HG03196 (cell line): Measurements from ENCODE around the gene MGAT4B.

Experiments used
- ATAC-seq: cut with Tn5 transposase; IDR thresholded peaks from one replicate; pipeline ENCODE4 v1.9.1; 2021; ENCODE audit not compliant: unreplicated experiment

Gene MGAT4B

DNA sequence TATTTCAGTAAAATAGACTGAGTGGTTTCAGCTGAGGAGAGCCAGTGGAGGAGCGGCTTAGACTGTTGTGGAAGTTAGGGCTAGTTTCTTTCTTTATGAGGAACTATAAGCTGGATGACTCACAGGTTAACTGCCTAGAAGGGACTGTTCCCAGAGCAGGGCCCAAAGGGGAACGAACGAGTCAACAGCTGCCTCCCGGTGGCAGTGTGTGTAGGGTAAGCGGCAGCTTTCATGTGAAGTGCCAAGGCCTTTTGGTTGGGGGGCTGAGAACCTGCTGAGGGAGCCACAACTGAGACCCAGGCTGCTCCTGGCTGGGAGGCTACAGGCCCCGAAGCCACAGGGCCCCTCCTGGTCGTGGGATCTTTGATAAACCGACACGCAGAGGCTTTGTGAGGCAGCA lies 21.0 kb upstream of the MGAT4B start:
- ATAC-seq, result no peak

DNA sequence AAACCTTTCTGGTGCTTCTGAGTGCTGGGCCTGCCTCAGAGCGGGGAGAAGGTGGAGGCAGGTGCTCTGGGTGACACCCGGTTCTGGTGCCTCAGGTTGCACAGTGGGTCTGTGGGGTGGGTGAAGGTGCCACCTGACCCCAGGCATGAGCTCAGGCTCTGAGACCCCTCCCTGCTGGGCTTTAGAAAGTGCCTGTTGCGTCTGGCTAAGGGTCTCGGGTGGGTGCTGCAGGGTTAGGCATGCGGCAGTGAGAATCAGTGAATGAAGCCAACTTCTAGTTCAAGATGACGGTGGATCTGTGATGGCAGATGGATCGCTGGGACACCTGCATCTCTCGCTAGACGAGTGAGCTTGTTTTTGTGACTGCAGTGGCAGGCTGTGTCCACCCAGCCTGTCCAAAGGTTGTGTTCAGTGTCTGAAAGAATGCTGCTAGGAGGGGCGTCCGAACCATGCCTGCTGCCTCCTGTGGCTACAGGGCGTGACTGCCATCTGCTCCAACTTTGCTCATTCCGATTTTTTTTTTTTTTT lies 19.1 kb upstream of the MGAT4B start:
- ATAC-seq, result no peak

DNA sequence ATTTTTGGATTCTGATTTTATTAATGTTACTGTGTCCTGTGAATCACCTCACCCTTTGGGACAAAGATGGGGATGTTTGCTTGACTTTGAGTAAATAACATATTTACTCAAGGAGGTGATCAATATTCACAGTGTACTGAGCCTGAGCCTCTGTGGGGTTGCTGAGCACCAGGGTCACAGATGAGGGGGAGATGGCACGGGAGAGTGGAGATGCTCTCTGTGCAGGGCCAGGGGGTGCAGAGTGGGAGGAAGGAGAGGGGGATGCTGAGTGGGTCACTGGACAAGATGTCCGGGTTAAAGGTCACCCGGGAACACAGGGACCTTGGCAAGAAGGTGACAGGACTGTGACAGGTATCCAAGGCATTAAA lies 18.1 kb upstream of the MGAT4B start:
- ATAC-seq, result no peak

DNA sequence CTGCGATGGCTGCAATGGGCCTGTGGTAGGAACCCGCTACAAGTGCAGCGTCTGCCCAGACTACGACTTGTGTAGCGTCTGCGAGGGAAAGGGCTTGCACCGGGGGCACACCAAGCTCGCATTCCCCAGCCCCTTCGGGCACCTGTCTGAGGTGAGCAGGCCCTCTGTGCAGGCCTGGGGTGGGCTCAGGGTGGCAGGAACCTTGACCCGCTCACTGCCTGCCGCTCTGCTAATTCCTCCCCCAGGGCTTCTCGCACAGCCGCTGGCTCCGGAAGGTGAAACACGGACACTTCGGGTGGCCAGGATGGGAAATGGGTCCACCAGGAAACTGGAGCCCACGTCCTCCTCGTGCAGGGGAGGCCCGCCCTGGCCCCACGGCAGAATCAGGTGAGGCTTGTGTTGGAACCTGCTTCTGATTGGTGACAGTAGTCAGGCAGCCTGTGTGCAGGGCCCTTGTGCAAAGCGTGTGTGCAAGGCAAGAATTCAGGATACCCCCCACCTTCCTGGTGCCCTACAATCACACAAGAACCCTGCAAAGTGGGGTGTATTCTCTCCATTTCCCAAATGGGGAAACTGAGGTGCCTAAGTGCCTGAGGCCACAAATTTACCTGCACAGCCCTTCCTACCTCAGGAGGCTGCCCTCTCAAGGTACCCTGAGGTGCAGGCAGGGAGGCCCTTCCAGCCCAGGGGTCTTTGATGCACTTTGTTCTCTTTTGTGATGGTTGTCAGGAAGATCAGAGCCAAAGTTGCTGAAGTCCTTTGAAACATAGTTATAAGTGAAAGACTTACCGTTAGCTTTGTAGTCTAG lies 17.5 kb upstream of the MGAT4B start:
- ATAC-seq, result no peak

DNA sequence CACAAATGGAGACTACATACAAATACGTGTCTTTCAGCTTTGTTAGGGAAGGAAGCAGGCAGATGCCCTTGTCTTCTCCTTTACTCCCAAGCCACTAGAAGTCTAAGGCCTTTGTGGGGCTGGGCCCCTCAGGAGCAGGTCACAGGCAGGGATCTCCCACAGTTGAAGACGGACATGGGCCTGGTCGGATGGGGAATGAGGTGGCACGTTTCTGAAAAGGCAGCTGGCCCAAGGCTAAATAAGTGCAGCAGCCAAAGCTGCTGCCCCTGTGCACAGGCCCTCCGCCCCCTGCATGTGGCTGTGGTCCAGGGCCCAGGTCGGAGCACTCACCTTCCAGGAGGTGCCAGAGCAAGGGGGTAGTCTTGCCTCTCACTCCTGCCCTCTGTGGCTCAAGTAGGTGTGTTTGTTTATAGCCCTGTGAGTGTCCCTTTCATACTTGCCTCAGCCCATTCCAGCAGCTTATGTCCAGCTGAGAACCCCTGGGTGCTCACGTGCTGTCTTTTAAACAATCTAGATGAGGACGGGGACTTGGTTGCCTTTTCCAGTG lies 15.9 kb upstream of the MGAT4B start:
- no peak for ATAC-seq

DNA sequence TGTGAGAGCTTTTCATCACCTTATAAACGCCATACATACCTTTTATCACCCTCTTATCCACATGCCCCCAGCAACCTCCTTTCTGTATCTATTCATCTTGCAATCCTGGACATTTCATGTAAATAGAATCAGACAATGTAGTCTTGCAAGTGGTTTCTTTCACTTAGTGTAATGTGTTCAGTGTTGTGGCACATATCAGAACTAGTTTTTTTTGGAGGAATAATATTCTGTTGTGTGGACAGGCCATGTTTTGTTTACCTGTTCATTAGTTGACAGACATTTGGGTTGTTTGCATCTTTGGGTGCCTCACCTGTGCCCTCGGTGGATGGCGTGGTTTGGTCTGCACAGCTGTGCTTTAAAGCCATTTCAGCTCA lies 15.4 kb upstream of the MGAT4B start:
- ATAC-seq, result no peak

DNA sequence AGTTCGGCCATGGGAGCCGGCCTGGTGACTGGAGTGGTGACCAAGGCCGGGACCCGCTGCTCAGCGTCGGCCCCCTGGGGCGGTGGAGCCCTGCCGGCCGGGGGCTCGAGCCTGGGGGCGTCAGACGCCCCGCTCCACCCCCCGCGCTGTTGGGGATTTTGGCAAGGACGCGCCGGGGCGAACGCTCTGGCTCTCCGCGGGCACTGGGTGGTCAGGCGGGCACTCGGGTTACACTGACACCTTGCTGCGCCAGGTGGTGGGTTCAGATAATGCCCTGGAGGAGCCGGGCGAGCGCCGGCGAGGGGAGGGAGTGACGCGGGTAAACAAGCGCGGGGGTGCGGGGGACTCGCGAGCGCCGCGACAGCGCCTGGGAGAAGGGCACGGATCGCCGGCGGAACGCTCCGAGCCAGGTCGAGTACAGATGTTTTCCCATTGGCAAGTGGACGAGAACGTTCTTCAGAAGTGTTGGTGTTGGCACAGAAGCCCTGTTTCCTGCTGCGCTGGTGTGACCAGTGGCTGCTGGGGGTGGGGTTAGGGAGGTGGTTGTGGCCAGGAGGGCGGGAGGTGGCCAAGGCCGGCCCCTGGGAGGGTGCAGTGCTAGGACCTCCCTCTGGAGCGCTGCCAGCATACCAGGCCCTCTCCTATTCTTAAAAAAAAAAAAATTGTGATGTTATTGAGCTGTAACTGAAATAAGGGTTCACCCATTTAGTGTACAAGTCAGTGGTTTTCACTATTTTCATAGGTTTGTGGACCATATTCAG lies 14.8 kb upstream of the MGAT4B start:
- ATAC-seq, result peak; percentile 40

DNA sequence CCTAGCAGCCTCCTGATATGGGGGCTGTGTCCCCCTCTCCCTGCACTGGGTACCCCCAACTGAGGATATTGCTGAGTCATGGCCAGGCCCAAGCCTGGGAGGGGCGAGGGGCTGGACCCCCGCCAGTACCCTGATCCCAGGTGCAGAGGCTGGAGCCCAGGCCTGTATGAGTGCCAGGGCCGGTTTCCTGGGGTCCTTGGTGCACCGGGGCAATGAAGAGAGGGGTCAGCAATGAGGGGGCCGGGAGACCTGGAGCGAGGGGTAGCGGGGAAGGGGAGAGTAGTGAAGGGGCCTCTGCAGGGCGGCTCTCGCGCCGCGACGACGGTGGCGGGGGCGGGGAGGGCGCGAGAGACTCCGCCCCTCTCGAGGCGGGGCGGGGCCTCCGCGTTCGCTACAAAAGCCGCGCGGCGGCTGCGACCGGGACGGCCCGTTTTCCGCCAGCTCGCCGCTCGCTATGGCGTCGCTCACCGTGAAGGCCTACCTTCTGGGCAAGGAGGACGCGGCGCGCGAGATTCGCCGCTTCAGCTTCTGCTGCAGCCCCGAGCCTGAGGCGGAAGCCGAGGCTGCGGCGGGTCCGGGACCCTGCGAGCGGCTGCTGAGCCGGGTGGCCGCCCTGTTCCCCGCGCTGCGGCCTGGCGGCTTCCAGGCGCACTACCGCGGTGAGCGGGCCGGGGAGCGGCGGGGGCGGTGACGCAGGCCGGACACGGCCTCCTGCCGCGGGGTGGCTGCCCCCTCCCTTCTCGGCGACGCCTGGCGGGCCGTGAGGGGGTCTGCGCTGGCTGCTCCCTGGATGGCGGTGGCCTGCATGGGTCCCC lies 14.0 kb upstream of the MGAT4B start, which contains the start of gene SQSTM1:
Gene SQSTM1, plus strand, starts transcription at position 423 of the 815 bp plus-strand sequence. Its CDS starts 32 bp downstream, at position 455.
- peak; percentile 34 for ATAC-seq

DNA sequence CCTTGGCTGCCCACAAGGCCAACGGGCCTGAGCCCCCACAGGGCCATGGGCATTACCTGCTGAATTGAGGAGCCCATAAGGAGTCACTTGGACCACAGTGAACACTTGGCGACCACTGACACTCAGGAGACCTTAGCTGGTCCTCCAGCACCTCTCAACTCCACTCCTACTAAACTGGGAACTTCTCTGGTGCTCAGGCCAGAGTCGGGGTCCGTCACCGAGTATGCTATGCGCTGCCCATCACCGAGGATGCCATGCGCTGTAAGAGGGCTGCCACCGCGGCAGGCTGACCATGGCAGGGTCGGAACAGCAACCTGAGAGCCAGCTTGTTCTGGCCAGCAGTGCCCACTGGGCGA lies 13.4 kb upstream of the MGAT4B start:
- no peak for ATAC-seq

DNA sequence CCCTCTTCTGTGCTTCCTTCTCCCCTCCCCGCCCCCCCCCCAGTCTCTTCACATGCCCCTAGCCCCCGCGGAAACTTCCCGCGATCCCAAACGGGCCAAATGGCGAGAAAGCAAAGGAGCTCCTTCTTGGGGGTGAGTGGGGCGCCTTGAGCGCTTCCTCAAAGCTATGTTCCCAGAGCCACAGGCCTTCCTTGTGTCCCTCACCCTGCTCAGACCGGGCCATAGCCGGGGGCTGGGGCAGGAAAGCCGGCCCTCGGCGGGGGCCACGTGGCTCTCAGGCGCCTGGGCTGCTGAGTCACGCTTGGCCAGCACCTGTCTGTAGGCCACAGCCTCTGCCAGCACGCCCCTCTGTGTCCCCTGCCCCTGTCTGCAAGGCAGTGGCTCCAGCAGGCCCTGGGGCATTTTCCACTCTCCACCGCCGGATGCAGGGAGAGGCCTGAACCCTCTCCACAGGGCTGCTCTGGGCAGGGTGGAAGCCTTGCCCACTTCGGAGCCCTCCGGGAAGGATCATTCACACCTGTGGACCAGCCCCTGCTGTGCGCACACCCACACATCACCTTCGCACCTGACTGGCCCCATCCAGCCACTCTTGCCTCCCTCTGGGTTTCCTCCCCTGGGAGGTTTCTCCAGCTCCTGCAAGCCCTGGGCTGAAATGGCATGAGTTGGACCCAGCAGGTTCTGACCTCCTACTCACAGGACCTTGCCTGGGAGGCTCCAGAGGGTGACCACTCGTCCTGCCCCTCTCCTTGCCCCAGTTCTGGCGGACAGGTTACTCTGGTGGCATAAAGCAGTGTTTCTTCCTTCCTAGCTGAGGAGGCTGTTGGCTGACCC lies 12.8 kb upstream of the MGAT4B start:
- peak; percentile 17 for ATAC-seq

DNA sequence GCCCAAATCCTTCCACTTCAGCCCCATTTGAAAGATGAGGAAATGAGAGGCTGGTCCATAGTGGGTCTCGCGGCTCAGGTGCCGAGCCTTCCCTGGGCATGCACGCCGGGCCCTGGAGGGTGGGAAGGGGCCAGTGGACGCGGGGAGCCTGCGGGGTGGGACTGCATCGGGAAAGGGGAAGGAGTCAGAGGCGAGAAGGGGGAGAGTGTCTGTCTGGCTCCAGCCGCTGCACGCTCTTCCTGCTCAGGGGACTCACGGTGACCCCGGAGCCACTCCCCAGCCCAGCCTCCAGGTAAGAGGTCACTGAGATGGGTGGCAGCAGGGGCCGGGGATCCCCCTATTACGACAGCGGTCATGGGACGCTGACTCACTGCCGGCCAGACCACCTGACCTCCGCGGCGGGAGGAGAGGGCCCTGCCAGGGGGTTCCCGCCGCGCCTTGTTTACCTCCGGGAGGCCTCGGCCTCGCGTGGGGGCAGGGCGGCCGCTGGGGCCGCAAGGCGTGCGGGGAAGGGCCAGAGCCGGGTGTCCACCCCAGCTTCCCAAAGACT lies 12.2 kb upstream of the MGAT4B start:
- ATAC-seq, result peak; percentile 57

DNA sequence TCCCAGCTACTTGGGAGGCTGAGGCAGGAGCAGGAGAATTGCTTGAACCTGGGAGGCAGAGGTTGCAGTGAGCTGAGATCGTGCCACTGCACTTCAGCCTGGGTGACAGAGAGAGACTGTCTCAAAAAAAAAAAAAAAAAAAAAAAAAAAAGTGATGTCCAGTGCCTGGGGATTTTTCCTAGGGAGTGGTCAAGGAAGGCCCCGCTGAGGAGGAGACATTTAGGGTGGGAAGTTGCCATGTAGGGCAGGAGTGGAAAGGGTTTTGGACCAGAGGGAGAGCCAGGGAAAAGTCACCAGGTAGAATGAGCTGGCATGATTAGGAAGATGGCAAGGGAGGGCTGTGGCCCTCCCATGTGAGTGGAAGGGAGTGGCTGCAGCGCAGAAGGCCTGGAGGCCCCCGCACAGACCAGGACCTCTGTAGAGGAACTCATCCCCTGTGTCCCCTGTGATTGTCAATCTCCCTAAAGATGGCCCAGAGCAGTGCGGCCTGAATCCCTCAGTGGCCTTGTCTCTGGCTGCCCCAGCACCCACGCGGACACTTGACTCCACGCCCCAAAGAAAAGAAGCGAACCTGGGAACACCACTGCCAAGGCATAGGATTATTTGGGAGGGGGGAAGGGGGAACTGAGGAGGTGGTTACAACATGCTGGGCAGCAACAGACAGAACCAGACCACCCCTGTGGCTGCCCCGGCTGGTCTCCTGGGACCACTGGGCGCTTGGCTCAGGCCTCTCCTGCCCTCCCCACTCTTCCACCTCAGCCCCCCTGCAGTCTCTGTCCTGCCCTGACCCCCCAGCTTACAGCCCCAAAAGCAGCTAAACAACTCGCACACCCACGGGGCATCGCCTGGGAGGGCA lies 11.5 kb upstream of the MGAT4B start:
- no peak for ATAC-seq

DNA sequence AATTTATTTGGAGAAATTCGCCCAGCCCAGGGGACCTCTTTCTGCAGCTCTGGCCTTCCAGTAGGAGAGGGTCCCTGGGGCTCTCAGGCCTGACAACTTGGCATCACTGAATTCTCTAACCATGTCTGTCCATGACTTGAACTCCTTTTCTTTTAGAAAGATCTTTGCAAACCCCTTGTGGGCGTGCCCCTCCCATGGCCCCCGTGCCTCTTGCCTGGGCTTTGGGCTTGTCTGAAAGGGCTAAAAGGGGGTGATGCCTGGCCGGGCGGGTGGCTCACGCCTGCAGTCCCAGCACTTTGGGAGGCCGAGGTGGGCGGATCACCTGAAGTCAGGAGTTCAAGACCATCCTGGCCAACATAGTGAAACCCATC lies 10.8 kb upstream of the MGAT4B start:
- ATAC-seq, result no peak

DNA sequence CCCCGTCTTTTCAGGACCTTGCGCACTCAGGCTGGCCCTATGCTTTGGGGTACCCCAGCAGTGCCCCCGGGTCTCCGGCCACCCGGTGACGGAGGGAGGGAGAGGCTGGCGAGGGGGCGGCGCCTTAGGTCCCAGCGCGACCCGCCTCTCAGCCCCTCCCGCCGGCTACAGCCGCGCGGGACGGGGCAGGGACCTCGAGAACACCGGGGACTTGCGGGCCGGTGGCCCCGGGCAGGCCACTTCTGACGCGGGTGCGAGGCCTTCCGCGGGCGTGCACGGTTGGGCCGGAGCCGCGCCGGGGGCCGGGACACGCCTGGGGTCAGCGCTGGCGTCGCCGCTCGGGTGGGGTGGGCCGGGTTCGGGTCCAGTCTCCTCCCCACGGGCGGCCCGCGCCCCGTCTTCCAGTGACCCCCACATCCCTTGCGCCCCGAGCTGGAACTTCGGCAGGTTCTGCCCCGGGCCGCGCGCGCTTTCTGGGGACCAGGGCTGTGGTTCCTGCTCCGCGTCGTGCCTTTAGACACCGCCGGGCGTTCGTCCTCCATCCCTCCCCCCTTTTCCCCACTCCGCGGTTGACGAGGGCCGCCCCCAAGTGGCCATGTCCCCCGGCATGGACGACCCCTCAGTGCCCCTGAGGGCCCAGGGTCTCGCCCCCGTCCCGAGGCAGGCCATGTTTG lies 10.3 kb upstream of the MGAT4B start:
- ATAC-seq, result no peak

DNA sequence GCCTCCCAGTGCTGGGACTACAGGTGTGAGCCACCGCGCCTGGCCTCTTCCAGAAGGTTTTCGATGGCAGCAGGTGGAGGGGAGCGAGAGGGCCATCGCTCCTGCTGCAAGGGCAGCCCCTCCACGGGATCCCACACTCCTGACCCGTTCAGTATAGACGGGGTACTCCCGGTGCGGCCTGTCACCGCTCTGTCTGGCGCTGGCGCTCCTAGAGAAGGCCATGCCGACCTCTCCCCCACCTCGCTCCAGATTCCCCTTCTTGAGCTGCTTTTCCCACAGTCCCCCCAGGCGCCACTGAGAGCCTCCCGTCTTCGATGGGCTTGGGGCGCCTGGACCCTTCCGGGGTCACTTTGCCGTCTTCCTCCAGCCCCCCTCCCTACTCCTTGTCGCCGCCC lies 9.7 kb upstream of the MGAT4B start:
- no peak for ATAC-seq

DNA sequence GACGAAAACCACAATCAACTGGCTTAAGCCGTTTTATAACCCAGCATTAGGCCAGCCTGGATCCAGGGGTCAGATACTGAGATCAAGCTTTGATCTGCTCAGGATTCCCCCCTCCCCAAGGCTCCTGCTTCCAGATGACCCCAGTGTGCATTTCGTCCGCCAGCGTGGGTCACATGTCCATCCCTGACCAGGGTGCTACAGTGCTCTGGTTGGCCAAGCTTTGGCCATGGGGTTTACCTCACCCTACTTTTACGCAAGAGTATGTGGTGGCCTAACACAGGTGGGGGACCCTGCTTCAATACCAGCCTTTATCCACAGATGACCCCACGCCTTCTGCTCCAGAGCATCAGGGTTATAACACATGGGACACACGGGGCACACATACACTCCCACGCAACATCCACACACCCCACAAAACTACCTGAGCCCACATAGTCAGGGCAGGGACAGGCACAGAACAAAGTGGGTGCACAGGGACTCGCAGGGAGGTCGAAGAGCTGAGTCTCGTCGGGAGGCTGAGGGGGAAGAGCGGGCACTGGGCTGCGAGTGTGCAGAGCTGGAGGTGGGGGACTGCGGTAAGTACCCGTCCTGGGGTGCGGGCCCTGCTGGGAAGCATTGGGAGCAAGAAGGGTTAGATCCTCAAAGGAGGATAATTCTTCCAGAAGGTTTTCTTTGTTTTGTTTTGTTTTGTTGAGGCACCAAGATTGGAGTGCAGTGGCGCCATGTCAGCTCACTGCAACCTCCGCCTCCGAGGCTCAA lies 9.0 kb upstream of the MGAT4B start:
- ATAC-seq, result no peak

DNA sequence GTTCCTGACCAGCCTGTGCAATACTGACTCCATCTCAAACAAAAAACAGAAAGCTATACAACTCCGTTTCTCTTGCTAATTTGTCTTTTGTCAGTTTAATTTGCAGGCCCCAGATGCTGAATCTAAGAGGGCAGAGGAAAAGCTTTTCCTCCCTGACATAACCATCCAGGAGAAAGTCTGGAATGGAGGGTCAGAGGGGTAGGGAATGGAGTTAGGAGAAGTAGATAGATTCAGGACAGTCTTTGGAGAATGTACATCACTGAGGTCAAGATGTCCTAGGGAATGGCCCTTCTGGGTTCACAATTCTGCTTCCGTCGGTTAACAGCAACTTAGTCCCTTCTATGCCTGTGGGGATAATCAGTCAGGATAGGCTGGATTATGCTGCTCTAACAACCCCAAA lies 7.4 kb upstream of the MGAT4B start:
- no peak for ATAC-seq
